ENCODE data around the gene RFX7. TPM values are rescaled to one million over a fixed set of nuclear protein-coding genes. Genes with fewer than 3 reads are reported as not detected.

The RFX7 gene
- total RNA-seq, 1 experiment from 2014 or later, result 29.8 TPM

- DNase-seq (ENCODE audit: unreplicated experiment), result no peak
- no peak overlapping the region for H3K27ac Mint-ChIP-seq (ENCODE audit: low read depth, unreplicated experiment)
- TF ChIP-seq, protein P1, sequence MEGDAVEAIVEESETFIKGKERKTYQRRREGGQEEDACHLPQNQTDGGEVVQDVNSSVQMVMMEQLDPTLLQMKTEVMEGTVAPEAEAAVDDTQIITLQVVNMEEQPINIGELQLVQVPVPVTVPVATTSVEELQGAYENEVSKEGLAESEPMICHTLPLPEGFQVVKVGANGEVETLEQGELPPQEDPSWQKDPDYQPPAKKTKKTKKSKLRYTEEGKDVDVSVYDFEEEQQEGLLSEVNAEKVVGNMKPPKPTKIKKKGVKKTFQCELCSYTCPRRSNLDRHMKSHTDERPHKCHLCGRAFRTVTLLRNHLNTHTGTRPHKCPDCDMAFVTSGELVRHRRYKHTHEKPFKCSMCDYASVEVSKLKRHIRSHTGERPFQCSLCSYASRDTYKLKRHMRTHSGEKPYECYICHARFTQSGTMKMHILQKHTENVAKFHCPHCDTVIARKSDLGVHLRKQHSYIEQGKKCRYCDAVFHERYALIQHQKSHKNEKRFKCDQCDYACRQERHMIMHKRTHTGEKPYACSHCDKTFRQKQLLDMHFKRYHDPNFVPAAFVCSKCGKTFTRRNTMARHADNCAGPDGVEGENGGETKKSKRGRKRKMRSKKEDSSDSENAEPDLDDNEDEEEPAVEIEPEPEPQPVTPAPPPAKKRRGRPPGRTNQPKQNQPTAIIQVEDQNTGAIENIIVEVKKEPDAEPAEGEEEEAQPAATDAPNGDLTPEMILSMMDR (IDR thresholded peaks at IDR 0.05; ENCODE audit: unreplicated experiment), result no peak
- ChIA-PET POLR2A (interaction anchor here (0.7 kb wide), 1 partner anchor 10 kb away, joined by 3 read pairs; no protein-coding TSS in a partner anchor), CTCF (interaction anchor here (0.7 to 2.2 kb wide), 3 partner anchors 25 to 107 kb away, joined by 3 to 5 read pairs (median 3); no protein-coding TSS in a partner anchor)
- no TSS peak for BruUV-seq (replicated peaks)
- peaks cover 6% of the 10 kb centered on the region for H3K4me1 Mint-ChIP-seq (ENCODE audit: insufficient read depth, unreplicated experiment)
- peaks cover 72% of the 10 kb centered on the region for H3K36me3 Mint-ChIP-seq (ENCODE audit: insufficient read depth, unreplicated experiment)
- intact Hi-C loops (cut with micrococcal nuclease), result loop anchor here (2.0 to 5.0 kb wide), 3 partner anchors 143 to 452 kb away; partner anchors contain the start of gene RFX7
- no peaks in the 10 kb centered on the region for H3K9me3 Mint-ChIP-seq (ENCODE audit: unreplicated experiment)
- H3K27me3 Mint-ChIP-seq (ENCODE audit: insufficient read depth, unreplicated experiment), result no peaks in the 10 kb centered on the region
- no peak overlapping the region for H3K4me3 Mint-ChIP-seq (ENCODE audit: unreplicated experiment)
These were observed 144.4 kb downstream of the RFX7 start for GRCh38 chr15:56099311-56099710.

DNA sequence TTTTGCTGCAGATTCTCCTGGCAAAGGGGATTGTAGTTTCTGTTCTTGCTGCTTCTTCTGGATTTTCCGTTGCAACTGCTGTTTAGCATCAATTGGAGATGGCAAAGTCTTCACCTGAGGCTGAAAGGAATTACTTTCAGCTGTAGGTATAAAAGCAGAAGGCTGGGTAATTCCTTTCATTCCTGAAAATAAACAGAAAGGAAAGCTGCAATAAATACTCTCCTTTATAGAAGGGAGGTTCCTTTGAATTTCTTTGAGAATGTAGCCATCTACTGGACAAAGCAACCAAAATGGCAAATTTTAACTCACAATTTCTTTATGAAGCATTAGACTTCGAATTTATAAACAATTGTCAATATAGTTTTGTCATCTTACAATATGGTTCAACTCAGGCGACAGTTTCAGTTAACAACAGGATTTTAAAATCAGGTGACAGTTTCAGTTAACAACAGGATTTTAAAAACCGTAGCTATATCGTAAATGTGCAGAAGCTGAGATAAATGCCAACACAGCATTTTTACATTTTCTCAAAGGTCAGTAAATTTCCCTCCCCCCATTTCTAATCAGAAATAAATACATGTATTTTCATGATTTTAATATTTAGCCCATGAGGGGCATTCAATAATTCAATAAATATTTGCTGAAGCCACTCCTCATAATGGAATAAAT, 145.3 kb downstream of the RFX7 start:
- Mint-ChIP-seq H3K27me3 (ENCODE audit: insufficient read depth, unreplicated experiment) (no peaks in the 10 kb centered on the region), H3K9me3 (ENCODE audit: unreplicated experiment) (no peaks in the 10 kb centered on the region), H3K4me1 (ENCODE audit: insufficient read depth, unreplicated experiment) (peaks cover 6% of the 10 kb centered on the region), H3K4me3 (ENCODE audit: unreplicated experiment) (no peak overlapping the region), H3K27ac (ENCODE audit: low read depth, unreplicated experiment) (no peak overlapping the region), H3K36me3 (ENCODE audit: insufficient read depth, unreplicated experiment) (peaks cover 82% of the 10 kb centered on the region)
- CTCF ChIA-PET, result interaction anchor here (0.6 to 2.2 kb wide), 7 partner anchors 24 to 352 kb away, joined by 3 to 6 read pairs (median 4); partner anchors contain the start of gene NEDD4
- BruUV-seq (replicated peaks), result no TSS peak
- intact Hi-C loops (cut with micrococcal nuclease), result loop anchor here (2.0 to 5.0 kb wide), 3 partner anchors 144 to 451 kb away; partner anchors contain the start of gene RFX7
- TF ChIP-seq, protein P1 (IDR thresholded peaks at IDR 0.05; ENCODE audit: unreplicated experiment), result no peak
- DNase-seq (ENCODE audit: unreplicated experiment), result no peak
- POLR2A ChIA-PET, result interaction anchor here (0.7 to 1.6 kb wide), 3 partner anchors 10 to 1894 kb away, joined by 3 to 8 read pairs (median 7); no protein-coding TSS in a partner anchor

GRCh38 chr15:56095406-56095805, 148.3 kb downstream of the RFX7 start:
- no peak for DNase-seq (ENCODE audit: unreplicated experiment)
- no peaks in the 10 kb centered on the region for H3K27me3 Mint-ChIP-seq (ENCODE audit: insufficient read depth, unreplicated experiment)
- TF ChIP-seq, protein P1 (IDR thresholded peaks at IDR 0.05; ENCODE audit: unreplicated experiment), result no peak
- ChIA-PET POLR2A (interaction anchor here (0.5 to 1.3 kb wide), 2 partner anchors 38 to 310 kb away, joined by 3 to 4 read pairs; no protein-coding TSS in a partner anchor), CTCF (interaction anchor here (0.7 to 1.1 kb wide), 4 partner anchors 8 to 53 kb away, joined by 3 to 4 read pairs (median 3); no protein-coding TSS in a partner anchor)
- peaks cover 79% of the 10 kb centered on the region for H3K36me3 Mint-ChIP-seq (ENCODE audit: insufficient read depth, unreplicated experiment)
- intact Hi-C loops (cut with micrococcal nuclease), result loop anchor here (5.0 kb wide), 2 partner anchors 248 to 448 kb away; no protein-coding TSS in a partner anchor
- H3K27ac Mint-ChIP-seq (ENCODE audit: low read depth, unreplicated experiment), result no peak overlapping the region
- H3K4me3 Mint-ChIP-seq (ENCODE audit: unreplicated experiment), result no peak overlapping the region
- H3K9me3 Mint-ChIP-seq (ENCODE audit: unreplicated experiment), result no peaks in the 10 kb centered on the region
- peaks cover 6% of the 10 kb centered on the region for H3K4me1 Mint-ChIP-seq (ENCODE audit: insufficient read depth, unreplicated experiment)
- no TSS peak for BruUV-seq (replicated peaks)

DNA sequence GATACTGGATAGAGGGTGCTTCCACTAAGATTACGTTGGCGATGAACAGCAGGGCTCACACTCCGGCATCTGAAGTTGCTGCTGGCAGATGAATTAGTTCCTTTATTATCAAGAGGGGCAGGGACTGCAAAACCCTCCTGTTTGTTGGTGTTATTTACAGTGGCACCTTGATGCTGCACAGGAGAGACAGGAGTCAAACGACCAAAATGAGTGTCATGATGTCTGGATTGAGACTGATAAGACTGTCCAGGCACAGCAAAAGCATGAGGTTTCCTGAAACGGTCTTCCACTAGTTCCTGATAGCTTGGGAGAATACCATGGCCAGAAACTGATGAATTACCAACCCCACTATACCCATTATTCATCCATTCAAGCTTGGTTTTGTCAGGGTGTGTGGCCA, 149.5 kb downstream of the RFX7 start:
- no TSS peak for BruUV-seq (replicated peaks)
- no peak overlapping the region for H3K4me3 Mint-ChIP-seq (ENCODE audit: unreplicated experiment)
- H3K36me3 Mint-ChIP-seq (ENCODE audit: insufficient read depth, unreplicated experiment), result peaks cover 77% of the 10 kb centered on the region
- TF ChIP-seq, protein P1 (IDR thresholded peaks at IDR 0.05; ENCODE audit: unreplicated experiment), result no peak
- ChIA-PET CTCF (interaction anchor here (1.1 kb wide), 1 partner anchor 32 kb away, joined by 3 read pairs; no protein-coding TSS in a partner anchor), POLR2A (no interaction called here)
- no peaks in the 10 kb centered on the region for H3K27me3 Mint-ChIP-seq (ENCODE audit: insufficient read depth, unreplicated experiment)
- peaks cover 2% of the 10 kb centered on the region for H3K4me1 Mint-ChIP-seq (ENCODE audit: insufficient read depth, unreplicated experiment)
- H3K9me3 Mint-ChIP-seq (ENCODE audit: unreplicated experiment), result peaks cover 6% of the 10 kb centered on the region
- no peak overlapping the region for H3K27ac Mint-ChIP-seq (ENCODE audit: low read depth, unreplicated experiment)
- DNase-seq (ENCODE audit: unreplicated experiment), result no peak
- intact Hi-C loops (cut with micrococcal nuclease), result no loop called here

Measured in MCF 10A (cell line).